ENCODE measurements around the gene CIDEA.

CIDEA gene

GRCh38 chr18:12254136-12254819 lies at the start of gene CIDEA:
Gene CIDEA (plus strand): TSS chr18:12254361. CDS start chr18:12254384, 23 bp downstream.
- TF ChIP-seq CTCF (IDR thresholded peaks at IDR 0.05), result no peak

GRCh38 chr18:12231040-12231882 lies 22.9 kb upstream of the CIDEA start:
- no peak for TF ChIP-seq CTCF (IDR thresholded peaks at IDR 0.05)

GRCh38 chr18:12231986-12232385 lies 22.2 kb upstream of the CIDEA start:
- TF ChIP-seq CTCF (IDR thresholded peaks at IDR 0.05), result no peak

- no peak for TF ChIP-seq CTCF (IDR thresholded peaks at IDR 0.05)
Observed at GRCh38 chr18:12233378-12233777, 20.8 kb upstream of the CIDEA start.

- no peak for TF ChIP-seq CTCF (IDR thresholded peaks at IDR 0.05)
Observed at GRCh38 chr18:12234451-12235190, 19.5 kb upstream of the CIDEA start.

GRCh38 chr18:12236141-12236540 lies 18.0 kb upstream of the CIDEA start:
- no peak for TF ChIP-seq CTCF (IDR thresholded peaks at IDR 0.05)
